SK-N-MC (cell line): ENCODE results near the gene KIF7.

ENCODE experiments used
- EZH2 ChIP-seq: fragments of 200-600 bp; sonication (generic); IDR thresholded peaks from one replicate; pipeline ENCODE4 v1.6.1; 2017; ENCODE audit warnings: antibody characterized with exemption
- POLR2AphosphoS5 ChIP-seq: IDR thresholded peaks from 2 replicates; pipeline ENCODE4 v1.6.1; 2012; ENCODE audit warnings: mild to moderate bottlenecking, low read depth, low read length, borderline replicate concordance

DNA sequence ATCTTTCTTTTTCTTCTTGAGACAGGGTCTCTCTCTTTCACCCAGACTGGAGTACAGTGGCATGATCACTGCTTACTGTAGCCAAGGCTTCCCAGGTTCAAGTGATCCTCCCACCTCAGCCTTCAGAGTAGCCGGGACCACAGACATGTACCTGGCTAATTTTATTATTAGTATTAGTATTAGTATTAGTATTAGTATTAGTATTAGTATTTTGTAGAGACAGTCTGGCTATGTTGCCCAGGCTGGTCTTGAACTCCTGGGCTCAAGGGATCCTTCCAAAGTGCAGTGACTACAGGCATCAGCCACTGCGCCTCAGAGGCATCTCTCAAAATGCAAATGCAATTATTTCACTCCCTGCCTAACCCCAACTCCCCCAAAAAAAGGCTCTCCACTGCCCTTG lies 1.7 kb downstream of the KIF7 start:
- no peak for TF ChIP-seq EZH2
- TF ChIP-seq POLR2AphosphoS5 = no peak; the same call in 1 of the 2 replicates
